HG02678 (cell line): Measurements from ENCODE around the gene C4orf50.

ENCODE experiments used
- ATAC-seq: cut with Tn5 transposase; IDR thresholded peaks from one replicate; pipeline ENCODE4 v1.9.1; 2021; ENCODE audit warnings: mild to moderate bottlenecking, moderate library complexity; ENCODE audit not compliant: unreplicated experiment

C4orf50 gene

GRCh38 chr4:5925419-5926200 lies 92.6 kb downstream of the C4orf50 start:
- no peak for ATAC-seq

GRCh38 chr4:5924461-5925125 lies 93.6 kb downstream of the C4orf50 start:
- no peak for ATAC-seq

DNA sequence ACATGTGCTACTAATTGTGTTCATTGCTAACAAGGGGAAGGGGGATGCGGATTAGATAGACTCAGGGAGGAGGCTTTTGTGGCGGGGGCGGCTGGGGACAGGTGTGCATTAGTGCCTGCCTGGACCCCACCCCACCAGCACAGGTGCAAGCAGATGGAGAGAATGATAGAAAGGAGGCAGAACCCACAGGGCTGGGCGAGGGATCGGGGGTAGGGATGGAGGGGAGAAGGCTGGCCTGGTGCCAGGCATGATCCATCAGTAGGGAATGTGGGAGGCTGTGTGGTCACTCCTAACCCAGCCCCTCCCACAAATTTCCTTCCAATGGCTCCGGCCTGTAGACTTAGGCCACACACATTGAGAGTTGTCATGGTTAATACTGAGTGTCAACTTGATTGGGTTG lies 94.9 kb downstream of the C4orf50 start:
- ATAC-seq, result no peak

DNA sequence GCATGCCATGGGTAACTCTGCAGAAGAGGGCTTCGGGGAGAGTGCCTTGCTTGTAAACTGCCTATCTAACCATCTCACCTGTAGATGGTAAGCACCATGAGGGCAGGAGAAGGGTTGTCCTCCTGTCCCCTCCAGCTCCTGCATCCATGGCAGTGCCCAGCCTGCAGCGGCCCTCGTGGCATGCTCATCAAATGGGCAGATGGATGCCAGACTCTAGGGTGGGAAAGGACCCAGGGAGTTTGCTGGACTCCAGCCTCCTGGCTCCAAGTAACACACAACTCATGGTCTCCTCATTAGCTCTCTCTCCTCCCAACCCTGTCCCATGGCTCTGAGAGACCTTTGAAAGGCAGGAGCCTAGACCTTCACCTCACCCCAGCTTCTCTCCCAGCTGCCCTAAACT lies 95.7 kb downstream of the C4orf50 start:
- no peak for ATAC-seq

GRCh38 chr4:5921981-5922380 lies 96.2 kb downstream of the C4orf50 start:
- no peak for ATAC-seq

DNA sequence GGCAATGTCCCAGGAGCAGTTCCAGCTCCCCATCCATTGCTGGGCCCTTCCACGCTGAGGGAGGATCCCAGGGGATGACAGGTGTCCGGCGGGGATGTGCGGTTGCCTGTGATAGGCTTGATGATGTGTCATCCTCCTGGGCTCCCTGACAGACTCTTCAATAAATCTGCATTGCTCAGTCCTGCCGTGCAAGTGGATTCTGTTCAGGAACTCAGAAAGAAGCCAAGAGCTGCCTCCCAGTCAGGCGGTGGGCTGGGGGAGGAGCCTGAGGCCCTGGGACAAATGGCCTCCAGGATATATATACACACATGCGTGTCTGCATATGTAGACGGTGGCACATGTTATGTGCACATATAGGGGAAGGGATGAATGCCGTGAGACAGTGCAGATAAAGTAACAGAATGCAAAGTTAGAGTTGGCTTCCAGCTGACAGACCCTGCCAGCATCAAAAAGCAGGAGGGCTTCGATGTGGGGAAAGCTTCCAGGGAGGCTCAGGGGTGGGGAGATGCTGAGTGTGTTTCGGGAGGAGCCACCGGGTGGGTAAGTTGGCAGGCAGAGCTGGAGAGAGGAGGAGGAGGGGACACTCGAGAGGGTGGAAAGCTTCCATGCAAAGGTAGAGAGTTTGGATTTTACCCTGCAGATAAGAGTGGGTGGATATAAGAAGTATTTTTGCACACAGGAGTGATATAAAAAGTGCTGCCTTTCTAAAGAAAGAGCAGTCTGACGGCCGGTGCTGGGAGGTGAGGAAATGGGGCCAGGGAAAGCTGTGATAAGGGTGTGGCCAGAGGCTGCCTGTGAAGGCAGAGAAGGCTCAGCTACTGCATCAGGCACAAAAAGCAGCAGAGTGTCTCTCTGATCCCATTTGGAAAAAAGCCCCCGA lies 96.9 kb downstream of the C4orf50 start:
- ATAC-seq, result no peak

- ATAC-seq, result no peak
Measured at GRCh38 chr4:5919571-5919970, 98.7 kb downstream of the C4orf50 start.

DNA sequence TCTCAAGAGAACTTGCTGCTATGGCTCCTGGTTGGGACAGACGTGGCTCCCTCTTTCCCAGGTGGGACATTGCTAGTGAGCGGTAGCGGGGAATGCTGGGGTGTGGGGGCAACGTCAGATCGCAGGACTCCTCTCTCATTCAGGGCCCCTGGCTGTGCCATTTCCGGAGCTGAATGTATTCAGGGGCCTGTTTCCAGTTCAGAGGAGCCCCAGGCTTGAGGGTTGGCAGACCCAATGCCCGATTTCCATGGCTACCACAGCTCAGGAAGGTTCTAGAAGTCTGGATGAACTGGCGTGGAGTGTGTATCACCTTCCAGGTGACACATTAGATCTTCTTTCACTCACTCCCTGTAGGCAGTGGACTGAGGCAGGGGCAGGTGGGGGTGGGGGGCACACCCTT lies 99.2 kb downstream of the C4orf50 start:
- no peak for ATAC-seq

DNA sequence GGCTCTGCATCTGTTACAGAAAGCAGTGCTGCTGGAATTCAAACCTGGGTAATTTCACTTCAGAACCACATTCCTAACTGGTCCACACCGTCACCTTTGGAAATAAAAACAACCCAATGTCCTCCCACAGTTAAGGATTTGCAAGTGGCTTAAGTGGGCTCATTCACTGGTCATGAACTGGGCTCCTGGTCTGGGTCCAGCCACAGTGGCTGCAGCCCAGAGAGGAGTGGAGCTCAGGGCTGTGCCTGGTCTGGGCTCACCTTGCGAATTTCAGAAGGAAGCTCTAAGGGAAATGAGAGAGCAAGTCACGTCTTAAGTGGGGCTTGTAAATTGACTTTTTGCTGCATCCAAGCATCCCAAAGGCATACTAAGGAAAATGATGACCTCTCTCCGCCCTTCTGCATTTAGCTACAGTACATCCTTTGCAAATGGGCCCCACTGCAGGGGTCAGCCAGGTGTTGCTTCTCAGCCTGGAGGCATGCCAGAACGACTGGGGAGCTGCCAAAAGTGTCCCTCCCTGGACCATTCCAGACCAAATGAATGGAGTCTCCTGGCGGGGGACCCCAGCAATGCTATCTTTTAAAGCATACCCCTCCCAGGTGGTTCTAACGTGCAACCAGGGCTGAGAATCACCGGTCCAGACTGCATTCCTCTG lies 99.8 kb downstream of the C4orf50 start:
- ATAC-seq, result no peak

DNA sequence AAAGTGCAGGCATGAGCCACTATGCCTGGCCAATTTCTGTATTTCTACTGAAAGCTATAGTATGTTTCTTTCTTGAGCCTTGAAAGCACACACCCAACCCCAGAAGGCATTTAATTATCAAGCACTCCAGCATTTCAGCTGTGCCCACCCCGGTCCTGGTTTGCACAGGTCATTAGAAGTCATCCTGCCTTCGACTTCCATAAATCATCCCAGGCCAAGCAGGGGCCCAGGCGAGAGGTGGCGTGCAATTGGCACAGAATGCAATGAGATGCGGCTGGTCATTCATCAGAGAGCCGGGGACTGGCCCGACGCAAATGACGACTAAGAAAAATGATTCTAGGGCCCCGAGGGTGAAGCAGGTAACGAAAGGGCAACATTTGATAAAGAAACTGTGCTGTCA lies 100.6 kb downstream of the C4orf50 start:
- no peak for ATAC-seq

GRCh38 chr4:5916229-5916628 lies 102.0 kb downstream of the C4orf50 start:
- ATAC-seq, result no peak

DNA sequence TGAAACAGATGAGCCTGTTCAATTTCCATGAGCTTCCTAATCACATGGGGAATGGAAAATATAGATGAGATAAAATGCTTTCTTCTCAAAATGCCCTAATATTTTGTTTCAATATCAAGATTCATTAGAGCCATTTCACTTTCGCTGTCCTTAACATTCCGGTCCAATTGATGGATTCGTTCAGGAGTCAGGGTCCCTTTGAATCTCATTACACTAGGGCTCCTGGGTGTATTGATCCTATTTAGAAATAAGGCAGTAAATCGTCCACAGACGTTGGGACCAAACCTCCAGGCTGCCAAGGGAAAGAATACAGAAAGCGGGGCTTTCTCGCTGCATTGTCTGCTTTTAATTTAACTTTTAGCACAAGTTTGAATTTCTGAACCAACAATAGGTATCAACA lies 104.8 kb downstream of the C4orf50 start:
- no peak for ATAC-seq

- ATAC-seq, result no peak
Measured at GRCh38 chr4:5912614-5913019, 105.6 kb downstream of the C4orf50 start.

- ATAC-seq, result no peak
Measured at GRCh38 chr4:5908876-5909427, 109.3 kb downstream of the C4orf50 start.

DNA sequence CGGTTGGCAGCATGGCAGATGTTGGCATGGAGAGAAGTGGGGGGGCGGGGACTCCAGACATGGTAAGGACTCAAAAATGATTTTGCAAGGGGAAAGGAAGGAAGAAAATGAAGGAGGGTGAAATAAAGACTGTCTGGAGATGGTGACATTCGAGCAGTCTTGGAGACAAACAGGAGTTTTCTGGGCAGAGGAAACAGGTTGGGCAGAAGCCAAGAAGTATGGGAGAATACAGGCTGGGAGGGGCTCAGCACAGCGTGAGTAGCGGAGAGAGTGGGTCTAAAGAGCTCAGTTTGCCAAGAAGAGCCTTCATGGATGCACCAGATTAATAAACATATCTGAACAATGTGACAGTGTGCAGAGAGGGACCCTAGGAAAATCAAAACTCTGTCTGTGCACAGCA lies 112.0 kb downstream of the C4orf50 start:
- no peak for ATAC-seq

- ATAC-seq, result no peak
Measured at GRCh38 chr4:5905714-5906113, 112.5 kb downstream of the C4orf50 start.

- no peak for ATAC-seq
Measured at GRCh38 chr4:5900844-5901243, 117.4 kb downstream of the C4orf50 start.

GRCh38 chr4:5899881-5900280 lies 118.3 kb downstream of the C4orf50 start:
- ATAC-seq, result no peak

DNA sequence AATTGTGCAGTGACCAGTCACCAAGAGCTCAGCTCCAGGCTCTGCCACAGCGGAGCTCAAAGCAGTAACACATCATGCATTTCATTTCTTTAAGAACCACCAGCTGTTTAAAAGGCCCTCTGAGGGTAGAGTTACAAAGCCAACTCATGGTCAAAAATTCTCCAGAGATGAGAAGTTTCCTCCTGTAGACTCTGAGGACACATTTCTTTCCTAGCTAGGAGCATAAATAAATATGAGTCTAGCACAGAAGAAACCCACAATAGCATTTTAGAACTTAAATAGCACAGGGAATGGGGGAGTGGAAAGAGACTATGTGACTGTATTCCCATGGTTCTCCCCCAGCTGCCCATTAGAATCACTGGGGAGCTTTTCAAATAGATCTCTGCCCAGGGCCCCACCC lies 118.8 kb downstream of the C4orf50 start:
- no peak for ATAC-seq

DNA sequence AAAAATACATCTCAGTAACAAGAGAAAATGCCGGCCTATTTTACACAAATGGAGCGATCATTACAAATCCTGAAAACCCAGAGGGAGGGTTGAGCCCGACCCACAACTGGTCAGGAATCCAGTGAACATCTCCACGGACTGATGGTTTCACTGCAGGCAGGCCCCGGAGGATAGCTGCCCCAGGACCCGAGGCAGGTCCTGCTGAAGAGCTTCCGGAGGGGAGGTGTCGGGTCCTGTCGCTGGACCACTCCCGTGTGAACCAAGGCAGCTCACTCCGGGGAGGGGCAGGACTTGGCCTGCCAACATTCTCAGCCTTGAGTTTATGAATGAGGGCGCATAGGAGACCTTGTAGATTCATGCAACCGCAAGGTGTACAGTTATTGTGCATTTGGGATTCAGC lies 120.6 kb downstream of the C4orf50 start:
- ATAC-seq, result no peak

DNA sequence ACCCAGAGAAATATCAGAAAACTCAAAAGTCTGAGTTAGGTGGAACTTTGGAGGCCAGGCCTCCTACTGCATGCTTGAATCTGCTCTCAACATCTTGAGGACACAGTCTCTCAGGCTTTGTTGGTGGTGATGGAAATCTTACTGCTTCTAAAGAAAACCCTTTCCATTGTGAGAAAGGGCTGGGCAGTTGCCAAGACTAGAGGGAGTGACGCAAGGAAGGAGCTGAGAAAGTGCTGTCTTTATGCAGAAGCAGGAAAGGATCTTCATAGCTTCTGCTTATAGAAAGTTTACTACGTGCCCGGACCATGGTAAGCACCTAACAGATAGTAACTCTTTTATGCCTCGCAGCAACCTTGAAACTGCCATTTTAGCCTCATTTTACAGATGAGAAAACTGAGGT lies 122.9 kb downstream of the C4orf50 start:
- no peak for ATAC-seq
